Testis (tissue), 3 donors: Measurements from ENCODE around the gene TMEM135. TPM values are rescaled to one million over a fixed set of nuclear protein-coding genes. Genes with fewer than 3 reads are reported as not detected.

Source experiments
- DNase-seq: peaks from one replicate; pipeline ENCODE4 v3.0.0-alpha.2; 2019
- H3K27ac ChIP-seq, 2 donors: fragments of 200-600 bp; sonication (generic); one replicate each; pipeline ENCODE4 v1.5.1; 2019
- H3K27me3 ChIP-seq: fragments of 200-600 bp; sonication (generic); one replicate; pipeline ENCODE4 v1.5.1; 2019
- H3K36me3 ChIP-seq: fragments of 200-600 bp; sonication (generic); one replicate; pipeline ENCODE4 v1.5.1; 2017; ENCODE audit warnings: low read depth; ENCODE audit errors: missing control alignments
- H3K4me1 ChIP-seq: fragments of 200-600 bp; sonication (generic); one replicate; pipeline ENCODE4 v1.5.1; 2019
- H3K4me3 ChIP-seq, 2 donors: fragments of 200-600 bp; sonication (generic); one replicate each; pipeline ENCODE4 v1.5.1; 2017 to 2019
- H3K9me3 ChIP-seq: fragments of 200-600 bp; sonication (generic); one replicate; pipeline ENCODE4 v1.5.1; 2017
- POLR2A ChIP-seq: fragments of 450-650 bp; IDR thresholded peaks from one replicate; pipeline ENCODE4 v1.6.1; 2017; ENCODE audit warnings: antibody characterized with exemption, mild to moderate bottlenecking, moderate library complexity
- WGBS, 2 donors: methylation state at CpG; one replicate each; pipeline ENCODE4 v1.1.5; 2018; 5-methylcytosine and 5-hydroxymethylcytosine counted together
- intact Hi-C: fragments of 100-400 bp; cut with DNase I; formaldehyde crosslinking; loops from one replicate; pipeline ENCODE4 v1.15.1; 2023; ENCODE audit warnings: low total_unique reads
- polyA plus RNA-seq: library from polyadenylated mRNA; stranded (reverse); fragments of 350-450 nt; fragmentation: Illumina TruSeq; extraction: RNeasy Lipid Tissue Mini Kit (QIAGEN cat#74804); gene quantifications from one replicate; pipeline ENCODE4 v1.2.3, GENCODE V29; 2014; ENCODE audit warnings: low read depth, low replicate concordance; ENCODE audit not compliant: insufficient read depth
- total RNA-seq, 2 donors: library from RNA; depleted of rRNA; stranded (reverse); fragments of >200 nt; gene quantifications; one replicate each; pipeline ENCODE4 v1.2.3, GENCODE V29; 2016
- TF ChIP-seq, protein P1 (sequence below), 3 experiments: fragments of 450-650 bp in 2 of 3; fragments of 200-600 bp in 1 of 3; sonication (generic) in 1 of 3; IDR thresholded peaks; one replicate each; pipeline ENCODE4 v1.5.1; 2016 to 2019; ENCODE audit warnings: antibody characterized with exemption in 3 of 3, mild to moderate bottlenecking in 2 of 3, moderate library complexity in 1 of 3

TMEM135 gene
- total and polyA plus RNA-seq, 3 donors from 2014 or later, result 21.3 to 59.0 (median 42.1) TPM

DNA sequence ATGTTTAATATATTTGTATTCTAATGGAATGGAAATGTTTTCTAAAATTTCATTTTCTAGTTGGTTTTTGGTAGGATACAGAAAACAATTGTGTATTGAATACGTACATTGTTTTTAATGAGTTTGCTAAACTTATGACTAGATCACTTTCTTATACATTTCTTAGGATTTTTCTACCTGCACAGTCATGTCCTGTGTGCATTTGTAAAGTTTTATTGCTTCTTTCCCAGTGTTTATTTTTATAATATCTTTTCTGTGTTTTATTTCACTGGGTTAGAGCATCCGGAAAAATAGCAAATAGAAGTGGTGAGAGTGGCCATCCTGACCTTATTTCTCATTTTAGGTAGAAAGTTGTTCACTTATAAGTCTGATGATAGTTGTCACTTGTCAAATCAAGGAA is 103.6 kb downstream of the TMEM135 start:
- intact Hi-C loops, result no loop called here
- Histone ChIP-seq H3K4me3 (no peak overlapping the region), H3K9me3 (no peaks in the 10 kb centered on the region), H3K4me1 (no peaks in the 10 kb centered on the region), H3K27me3 (no peaks in the 10 kb centered on the region), H3K27ac (no peak overlapping the region), H3K36me3 (no peaks in the 10 kb centered on the region)
- TF ChIP-seq, protein P1, sequence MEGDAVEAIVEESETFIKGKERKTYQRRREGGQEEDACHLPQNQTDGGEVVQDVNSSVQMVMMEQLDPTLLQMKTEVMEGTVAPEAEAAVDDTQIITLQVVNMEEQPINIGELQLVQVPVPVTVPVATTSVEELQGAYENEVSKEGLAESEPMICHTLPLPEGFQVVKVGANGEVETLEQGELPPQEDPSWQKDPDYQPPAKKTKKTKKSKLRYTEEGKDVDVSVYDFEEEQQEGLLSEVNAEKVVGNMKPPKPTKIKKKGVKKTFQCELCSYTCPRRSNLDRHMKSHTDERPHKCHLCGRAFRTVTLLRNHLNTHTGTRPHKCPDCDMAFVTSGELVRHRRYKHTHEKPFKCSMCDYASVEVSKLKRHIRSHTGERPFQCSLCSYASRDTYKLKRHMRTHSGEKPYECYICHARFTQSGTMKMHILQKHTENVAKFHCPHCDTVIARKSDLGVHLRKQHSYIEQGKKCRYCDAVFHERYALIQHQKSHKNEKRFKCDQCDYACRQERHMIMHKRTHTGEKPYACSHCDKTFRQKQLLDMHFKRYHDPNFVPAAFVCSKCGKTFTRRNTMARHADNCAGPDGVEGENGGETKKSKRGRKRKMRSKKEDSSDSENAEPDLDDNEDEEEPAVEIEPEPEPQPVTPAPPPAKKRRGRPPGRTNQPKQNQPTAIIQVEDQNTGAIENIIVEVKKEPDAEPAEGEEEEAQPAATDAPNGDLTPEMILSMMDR (IDR thresholded peaks at IDR 0.05), result no peak
- 47 to 93% methylated on average over 2 of the region's 2 CpGs for WGBS, 2 donors
- DNase-seq, result no peak

DNA sequence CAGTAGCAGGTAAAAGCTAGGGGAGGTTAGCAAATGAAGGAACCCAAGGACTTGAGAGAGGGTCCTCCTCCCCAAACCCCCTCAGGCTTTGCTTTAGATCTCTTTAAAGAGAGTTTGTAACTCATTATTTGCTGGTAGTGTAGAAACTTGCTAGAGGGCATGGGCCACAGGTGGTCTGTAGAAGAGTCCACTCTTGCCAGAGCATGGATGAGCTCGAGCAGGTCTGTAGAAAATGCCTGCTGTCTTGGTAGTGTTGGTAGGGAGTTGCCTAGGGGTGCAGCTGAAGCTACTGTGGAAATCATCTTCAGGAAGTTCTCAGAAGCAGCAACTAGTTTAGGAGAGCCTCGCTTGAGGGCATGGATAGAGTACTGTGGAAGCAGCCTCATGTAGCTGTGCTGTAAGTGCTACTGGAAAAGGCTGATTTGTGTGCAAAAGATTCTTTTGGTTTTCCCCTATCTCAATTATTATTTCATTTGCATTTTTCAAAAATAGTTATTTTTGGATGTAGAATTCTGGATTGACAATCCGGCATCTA is 104.3 kb downstream of the TMEM135 start:
- H3K4me1 ChIP-seq, result no peaks in the 10 kb centered on the region
- H3K9me3 ChIP-seq, result no peaks in the 10 kb centered on the region
- no peak for DNase-seq
- no peak overlapping the region for H3K4me3 ChIP-seq
- H3K27me3 ChIP-seq, result no peaks in the 10 kb centered on the region
- WGBS, 2 donors, result 67 to 98% methylated on average over 3 of the region's 3 CpGs
- no peaks in the 10 kb centered on the region for H3K36me3 ChIP-seq
- H3K27ac ChIP-seq, result no peak overlapping the region
- intact Hi-C loops, result no loop called here
- TF ChIP-seq, protein P1 (IDR thresholded peaks at IDR 0.05), result no peak
- TF ChIP-seq POLR2A, result no peak

DNA sequence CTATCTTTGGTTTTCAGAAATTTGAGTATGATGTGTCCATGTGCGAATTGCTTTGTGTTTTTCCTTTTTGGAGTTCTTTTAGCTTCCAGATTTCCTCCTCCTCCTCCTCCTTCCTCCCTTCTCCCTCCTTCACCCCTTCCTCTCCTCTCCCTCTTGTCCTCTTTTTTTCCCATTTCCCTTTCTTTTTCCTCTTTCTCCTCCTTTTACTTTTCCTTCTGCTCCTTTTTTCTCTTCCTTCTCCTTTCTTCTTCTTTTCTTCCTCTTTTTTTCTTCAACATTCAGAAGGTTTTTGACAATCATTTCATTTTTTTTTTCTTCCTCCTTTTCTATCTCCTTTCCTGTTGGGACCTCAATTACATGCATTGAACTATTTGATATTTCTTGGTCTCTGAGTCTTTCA is 104.9 kb downstream of the TMEM135 start:
- Histone ChIP-seq H3K9me3 (no peaks in the 10 kb centered on the region), H3K27ac (no peak overlapping the region), H3K4me1 (no peaks in the 10 kb centered on the region), H3K36me3 (no peaks in the 10 kb centered on the region), H3K4me3 (no peak overlapping the region), H3K27me3 (no peaks in the 10 kb centered on the region)
- no peak for DNase-seq
- whole genome bisulfite sequencing, 2 donors, result 90 to 100% methylated on average over 1 of the region's 1 CpG
- intact Hi-C loops, result no loop called here
- no peak for TF ChIP-seq POLR2A

DNA sequence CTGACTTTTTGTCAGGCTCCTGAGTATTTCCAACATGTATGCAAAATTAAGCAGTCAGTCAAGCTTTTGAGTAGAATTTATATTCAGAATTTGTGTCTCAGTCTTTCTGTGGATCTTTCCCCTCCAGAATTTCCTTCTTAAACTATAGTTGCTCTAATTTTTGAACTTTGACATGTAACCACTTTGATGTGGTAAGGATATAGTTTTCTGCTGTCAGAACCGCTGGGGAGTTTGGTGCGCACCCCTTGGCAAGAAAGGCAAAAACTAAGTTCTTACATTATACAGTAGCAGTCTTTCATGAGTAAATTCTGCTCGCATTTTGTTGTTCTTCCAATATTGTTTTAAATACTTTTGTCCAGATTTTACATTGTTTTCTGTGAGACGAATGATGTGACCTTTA is 105.9 kb downstream of the TMEM135 start:
- 91 to 93% methylated on average over 4 of the region's 4 CpGs for WGBS, 2 donors
- TF ChIP-seq, protein P1 (IDR thresholded peaks at IDR 0.05), result no peak
- no peak for TF ChIP-seq POLR2A
- Histone ChIP-seq H3K27ac (no peak overlapping the region), H3K36me3 (no peaks in the 10 kb centered on the region), H3K4me1 (no peaks in the 10 kb centered on the region), H3K4me3 (no peak overlapping the region), H3K9me3 (no peaks in the 10 kb centered on the region), H3K27me3 (no peaks in the 10 kb centered on the region)
- intact Hi-C loops, result no loop called here
- no peak for DNase-seq

DNA sequence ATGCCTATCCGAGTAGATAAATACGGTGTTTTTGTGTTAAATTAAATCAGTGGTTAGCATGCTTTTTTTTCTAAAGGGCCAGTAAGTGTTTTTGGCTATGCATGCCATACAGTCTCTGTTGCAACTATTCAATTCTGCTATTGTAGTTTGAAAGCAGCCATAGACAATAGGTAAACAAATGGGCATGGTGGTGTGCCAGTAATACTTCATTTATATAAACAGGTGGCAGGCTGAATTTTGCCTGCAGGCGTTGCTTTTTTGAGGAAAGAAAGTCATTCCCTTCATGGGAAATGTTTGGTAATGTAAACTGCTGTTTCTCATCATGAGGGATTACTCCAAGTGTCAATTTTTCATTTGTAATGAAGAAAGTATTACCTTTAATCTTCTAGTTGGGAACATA is 106.5 kb downstream of the TMEM135 start:
- Histone ChIP-seq H3K36me3 (no peaks in the 10 kb centered on the region), H3K27me3 (no peaks in the 10 kb centered on the region), H3K9me3 (no peaks in the 10 kb centered on the region), H3K27ac (no peak overlapping the region), H3K4me3 (no peak overlapping the region), H3K4me1 (no peaks in the 10 kb centered on the region)
- intact Hi-C loops, result no loop called here
- WGBS, 2 donors, result 85 to 97% methylated on average over 3 of the region's 3 CpGs
- no peak for TF ChIP-seq POLR2A
- TF ChIP-seq, protein P1 (IDR thresholded peaks at IDR 0.05), result no peak
- no peak for DNase-seq
